ENCODE measurements around the gene BBLN.
"Not testable (repeated sequence)": the region's sequence is repeated elsewhere in the genome, so short reads cannot be mapped to it uniquely, and the experiment has no call there.

The BBLN gene

DNA sequence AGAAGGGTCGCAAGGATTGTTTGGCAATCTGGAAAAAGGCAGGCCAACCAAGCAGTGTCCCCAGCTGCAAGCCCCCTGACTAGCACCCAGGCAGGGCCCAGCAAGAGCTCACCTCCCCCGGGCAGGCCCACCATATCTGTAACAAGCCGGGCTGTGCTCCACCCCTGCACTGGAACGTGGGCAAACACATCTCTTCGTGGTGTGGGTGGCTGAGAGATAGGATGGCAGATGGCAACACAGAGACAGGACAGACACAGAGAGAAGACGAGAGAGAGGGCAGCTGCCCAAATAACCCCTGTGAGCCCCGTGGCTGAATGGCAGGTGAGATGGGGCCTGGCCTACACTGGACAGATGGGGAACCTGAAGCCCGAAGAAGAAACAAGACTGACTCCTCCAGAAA lies 9.4 kb downstream of the BBLN start:
- Histone ChIP-seq H3K9me3 (ENCODE audit: control insufficient read depth, insufficient read depth, low read length) (no peaks in the 10 kb centered on the region), H3K4me1 (ENCODE audit: control insufficient read depth, insufficient read depth, low read length) (no peaks in the 10 kb centered on the region), H3K36me3 (ENCODE audit: control insufficient read depth, insufficient read depth, low read length) (peaks cover 52% of the 10 kb centered on the region), H3K27me3 (ENCODE audit: control insufficient read depth, insufficient read depth, low read length) (no peaks in the 10 kb centered on the region), H3K9ac (ENCODE audit: low read depth, low read length) (no peak overlapping the region), H3K4me3 (ENCODE audit: low read depth, low read length) (no peak overlapping the region), H3K27ac (ENCODE audit: low read depth, low read length) (no peak overlapping the region)

DNA sequence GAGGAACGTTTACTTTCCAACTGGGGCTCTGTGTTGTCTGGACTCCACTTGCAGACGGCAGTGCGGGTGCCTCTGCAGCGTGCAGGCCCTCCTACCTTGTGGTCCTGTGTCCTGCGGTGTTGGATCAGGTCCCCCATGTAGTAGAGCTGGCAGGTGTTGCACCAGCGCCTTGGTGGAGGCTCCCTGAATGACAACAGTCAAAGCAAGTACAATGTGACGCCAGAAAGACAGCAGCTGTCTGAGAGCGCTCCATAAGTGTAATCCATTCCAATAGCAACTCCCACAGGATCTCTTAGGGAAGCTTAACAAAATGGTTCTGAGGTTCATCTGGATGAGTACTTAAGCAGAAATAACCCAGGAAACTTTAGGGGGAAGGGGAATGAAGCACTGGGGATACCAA lies 9.9 kb downstream of the BBLN start:
- Histone ChIP-seq H3K4me1 (ENCODE audit: control insufficient read depth, insufficient read depth, low read length) (no peaks in the 10 kb centered on the region), H3K4me3 (ENCODE audit: low read depth, low read length) (no peak overlapping the region), H3K36me3 (ENCODE audit: control insufficient read depth, insufficient read depth, low read length) (peaks cover 50% of the 10 kb centered on the region), H3K9me3 (ENCODE audit: control insufficient read depth, insufficient read depth, low read length) (no peaks in the 10 kb centered on the region), H3K27me3 (ENCODE audit: control insufficient read depth, insufficient read depth, low read length) (no peaks in the 10 kb centered on the region), H3K9ac (ENCODE audit: low read depth, low read length) (no peak overlapping the region), H3K27ac (ENCODE audit: low read depth, low read length) (no peak overlapping the region)

DNA sequence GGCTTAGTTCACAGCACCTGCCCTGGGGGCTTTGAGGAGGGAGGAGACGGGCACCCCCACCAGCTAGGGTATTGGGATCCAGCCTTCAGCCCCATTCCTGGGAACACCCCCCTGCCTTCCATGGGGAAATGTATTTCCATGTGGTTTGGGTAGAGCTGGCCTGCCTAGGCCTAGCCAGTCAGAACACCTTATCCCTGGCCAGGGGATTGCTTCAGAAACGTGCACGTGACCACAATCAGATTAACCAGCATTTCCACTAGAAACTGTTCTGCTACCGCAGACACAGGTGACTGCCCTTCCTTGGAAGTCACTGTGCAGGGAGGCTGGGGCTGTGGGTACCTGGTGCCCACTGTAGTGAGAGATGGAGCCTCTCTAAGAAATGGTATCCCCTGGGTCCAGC lies 14.0 kb downstream of the BBLN start:
- no peak overlapping the region for H3K9ac ChIP-seq (ENCODE audit: low read depth, low read length)
- H3K27ac ChIP-seq (ENCODE audit: low read depth, low read length) = no peak overlapping the region
- H3K4me1 ChIP-seq (ENCODE audit: control insufficient read depth, insufficient read depth, low read length) = no peaks in the 10 kb centered on the region
- no peak overlapping the region for H3K4me3 ChIP-seq (ENCODE audit: low read depth, low read length)
- H3K36me3 ChIP-seq (ENCODE audit: control insufficient read depth, insufficient read depth, low read length) = peaks cover 60% of the 10 kb centered on the region
- H3K27me3 ChIP-seq (ENCODE audit: control insufficient read depth, insufficient read depth, low read length) = no peaks in the 10 kb centered on the region
- no peaks in the 10 kb centered on the region for H3K9me3 ChIP-seq (ENCODE audit: control insufficient read depth, insufficient read depth, low read length)

DNA sequence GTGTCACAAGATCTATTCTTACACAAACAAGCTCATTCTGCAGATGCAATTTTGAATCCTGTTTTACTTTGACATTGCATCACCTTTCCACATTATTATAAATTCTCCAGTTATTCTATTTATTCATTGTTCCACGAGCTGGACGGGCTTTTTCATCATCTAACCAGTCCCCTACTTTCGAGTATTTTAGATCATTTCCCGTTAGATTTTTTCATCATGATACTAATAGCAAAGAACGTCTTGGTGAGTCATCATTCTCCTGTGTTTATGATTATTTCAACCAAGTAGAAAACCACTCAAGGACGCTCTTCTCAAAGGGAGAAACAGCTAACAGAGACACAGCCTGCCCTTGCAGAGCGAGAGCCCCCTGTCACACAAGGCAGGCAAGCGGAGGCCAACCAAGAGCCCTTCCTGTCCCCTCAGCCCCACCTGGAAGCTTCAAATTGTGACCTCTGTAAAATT lies 15.1 kb downstream of the BBLN start:
- H3K27ac ChIP-seq (ENCODE audit: low read depth, low read length) = no peak overlapping the region
- peaks cover 58% of the 10 kb centered on the region for H3K36me3 ChIP-seq (ENCODE audit: control insufficient read depth, insufficient read depth, low read length)
- no peak overlapping the region for H3K4me3 ChIP-seq (ENCODE audit: low read depth, low read length)

DNA sequence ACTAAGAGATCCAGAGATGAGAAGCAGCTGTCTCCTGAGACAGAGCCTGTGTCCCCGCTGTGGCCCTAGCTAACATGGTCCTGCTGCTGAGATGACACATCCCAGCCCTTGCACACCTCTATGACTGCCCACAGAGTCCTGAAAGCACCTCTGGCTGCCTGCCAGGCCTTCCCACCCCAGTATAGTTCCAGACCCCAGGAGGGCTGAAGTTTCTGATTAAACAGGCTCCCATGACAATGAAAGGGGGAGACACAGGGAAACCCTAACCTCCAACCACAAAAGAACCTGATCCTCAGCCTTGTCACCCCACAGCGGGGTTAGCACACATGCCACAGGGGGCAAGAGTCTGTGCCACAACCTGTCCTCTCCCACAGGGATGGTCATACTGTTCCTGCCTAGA lies 15.7 kb downstream of the BBLN start:
- Histone ChIP-seq H3K27ac (ENCODE audit: low read depth, low read length) (no peak overlapping the region), H3K36me3 (ENCODE audit: control insufficient read depth, insufficient read depth, low read length) (peaks cover 62% of the 10 kb centered on the region), H3K9ac (ENCODE audit: low read depth, low read length) (no peak overlapping the region)

More for the DNA sequence above, 15.1 kb downstream of the BBLN start:
- Histone ChIP-seq H3K9me3 (ENCODE audit: control insufficient read depth, insufficient read depth, low read length) (no peaks in the 10 kb centered on the region), H3K27me3 (ENCODE audit: control insufficient read depth, insufficient read depth, low read length) (no peaks in the 10 kb centered on the region), H3K9ac (ENCODE audit: low read depth, low read length) (no peak overlapping the region), H3K4me1 (ENCODE audit: control insufficient read depth, insufficient read depth, low read length) (no peaks in the 10 kb centered on the region)

DNA sequence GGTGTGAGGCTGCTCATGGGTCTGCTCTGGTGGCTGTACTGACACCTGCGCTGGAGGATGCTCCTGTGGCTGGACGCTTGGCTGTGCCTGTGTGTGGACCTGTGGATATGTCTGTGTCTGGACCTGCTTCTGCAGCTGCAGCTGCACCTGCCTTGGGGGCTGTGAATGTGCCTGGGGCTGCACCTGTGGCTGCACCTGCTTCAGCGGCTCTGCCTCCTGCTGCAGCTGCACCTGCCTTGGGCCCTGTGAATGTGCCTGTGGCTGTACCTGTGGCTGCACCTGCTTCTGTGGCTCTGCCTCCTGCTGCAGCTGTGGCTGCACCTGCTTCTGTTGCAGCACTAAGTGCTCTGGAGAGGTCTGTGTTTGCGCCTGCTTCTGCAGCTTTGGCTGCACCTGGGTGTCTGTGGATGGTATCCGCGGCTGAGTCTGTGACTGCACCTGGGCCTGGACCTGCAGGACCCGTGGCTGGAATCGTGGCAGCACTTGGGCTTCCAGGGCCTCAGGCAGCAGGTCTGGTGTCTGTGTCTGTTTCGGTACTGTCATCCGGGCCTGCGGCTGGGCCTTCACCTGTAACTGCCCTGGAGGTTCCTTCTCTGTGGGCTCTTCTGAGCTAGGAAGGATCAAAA lies 18.9 kb downstream of the BBLN start:
- H3K27ac ChIP-seq (ENCODE audit: low read depth, low read length) = no peak overlapping the region
- H3K4me3 ChIP-seq (ENCODE audit: low read depth, low read length) = no peak overlapping the region
- H3K36me3 ChIP-seq (ENCODE audit: control insufficient read depth, insufficient read depth, low read length) = peaks cover 76% of the 10 kb centered on the region
- no peaks in the 10 kb centered on the region for H3K9me3 ChIP-seq (ENCODE audit: control insufficient read depth, insufficient read depth, low read length)
- no peaks in the 10 kb centered on the region for H3K4me1 ChIP-seq (ENCODE audit: control insufficient read depth, insufficient read depth, low read length)
- H3K9ac ChIP-seq (ENCODE audit: low read depth, low read length) = no peak overlapping the region
- no peaks in the 10 kb centered on the region for H3K27me3 ChIP-seq (ENCODE audit: control insufficient read depth, insufficient read depth, low read length)

More for the DNA sequence above, 15.7 kb downstream of the BBLN start:
- Histone ChIP-seq H3K27me3 (ENCODE audit: control insufficient read depth, insufficient read depth, low read length) (no peaks in the 10 kb centered on the region), H3K4me3 (ENCODE audit: low read depth, low read length) (no peak overlapping the region), H3K9me3 (ENCODE audit: control insufficient read depth, insufficient read depth, low read length) (no peaks in the 10 kb centered on the region), H3K4me1 (ENCODE audit: control insufficient read depth, insufficient read depth, low read length) (no peaks in the 10 kb centered on the region)

DNA sequence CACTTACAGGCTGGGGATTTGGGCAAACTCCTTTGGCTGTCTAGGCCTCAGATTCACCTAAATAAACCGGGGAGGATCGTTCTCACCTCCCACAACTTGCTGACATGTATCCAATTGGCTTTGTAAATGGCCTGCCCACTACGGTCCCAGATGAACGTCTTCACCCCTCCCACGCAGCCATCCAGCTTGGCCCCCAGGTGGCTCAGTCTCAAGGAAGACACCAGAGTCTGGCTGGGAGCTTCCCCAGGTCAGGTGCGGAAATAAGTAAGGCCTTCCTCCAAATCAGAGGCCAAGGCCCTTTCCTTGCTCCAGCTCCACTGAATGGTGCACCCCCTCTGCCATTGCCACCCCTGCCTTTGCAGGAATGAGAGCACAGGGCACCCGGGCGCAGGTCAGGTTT lies 19.9 kb downstream of the BBLN start:
- peaks cover 68% of the 10 kb centered on the region for H3K36me3 ChIP-seq (ENCODE audit: control insufficient read depth, insufficient read depth, low read length)
- no peak overlapping the region for H3K27ac ChIP-seq (ENCODE audit: low read depth, low read length)
- H3K9ac ChIP-seq (ENCODE audit: low read depth, low read length) = no peak overlapping the region
- H3K4me1 ChIP-seq (ENCODE audit: control insufficient read depth, insufficient read depth, low read length) = no peaks in the 10 kb centered on the region
- no peaks in the 10 kb centered on the region for H3K9me3 ChIP-seq (ENCODE audit: control insufficient read depth, insufficient read depth, low read length)
- no peak overlapping the region for H3K4me3 ChIP-seq (ENCODE audit: low read depth, low read length)
- no peaks in the 10 kb centered on the region for H3K27me3 ChIP-seq (ENCODE audit: control insufficient read depth, insufficient read depth, low read length)

DNA sequence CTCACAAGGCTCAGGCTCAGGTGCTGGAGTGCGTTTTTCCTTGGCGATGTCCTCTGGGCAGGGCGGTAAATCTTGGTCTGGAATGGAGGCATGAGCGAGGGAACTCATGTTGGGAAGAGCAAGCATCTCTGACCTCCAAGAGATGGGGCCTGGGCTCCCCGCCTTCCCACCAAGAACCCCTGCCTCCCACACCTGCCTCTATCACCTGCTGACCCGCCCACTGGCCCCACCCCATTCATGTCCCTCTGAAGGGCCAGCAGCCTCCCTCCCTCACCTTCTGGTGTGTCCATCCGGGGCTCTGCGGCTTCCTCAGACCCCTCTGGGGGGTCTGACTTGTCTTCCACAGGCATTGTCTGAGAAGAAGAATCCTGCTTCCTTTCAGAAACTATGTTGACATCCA lies 20.4 kb downstream of the BBLN start:
- no peaks in the 10 kb centered on the region for H3K4me1 ChIP-seq (ENCODE audit: control insufficient read depth, insufficient read depth, low read length)

DNA sequence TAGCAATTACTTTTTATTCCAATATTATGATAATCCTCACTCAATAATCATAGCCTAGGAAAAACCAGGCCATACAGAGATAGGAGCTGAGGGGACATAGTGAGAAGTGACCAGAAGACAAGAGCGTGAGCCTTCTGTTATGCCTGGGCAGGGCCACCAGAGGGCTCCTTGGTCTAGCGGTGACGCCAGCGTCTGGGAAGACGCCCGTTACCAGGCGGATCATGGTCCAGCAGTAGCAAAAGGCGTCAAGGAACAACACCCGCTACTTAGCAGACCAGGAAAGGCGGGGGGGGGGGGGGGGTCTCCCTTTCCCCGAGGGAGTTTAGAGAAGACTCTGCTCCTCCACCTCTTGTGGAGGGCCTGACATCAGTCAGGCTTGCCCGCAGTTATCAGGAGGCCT lies 21.4 kb downstream of the BBLN start:
- H3K9ac ChIP-seq (ENCODE audit: low read depth, low read length); H3K27ac ChIP-seq (ENCODE audit: low read depth, low read length); H3K4me3 ChIP-seq (ENCODE audit: low read depth, low read length); H3K27me3 ChIP-seq (ENCODE audit: control insufficient read depth, insufficient read depth, low read length); H3K4me1 ChIP-seq (ENCODE audit: control insufficient read depth, insufficient read depth, low read length); H3K9me3 ChIP-seq (ENCODE audit: control insufficient read depth, insufficient read depth, low read length): not testable (repeated sequence)
- peaks cover 66% of the 10 kb centered on the region for H3K36me3 ChIP-seq (ENCODE audit: control insufficient read depth, insufficient read depth, low read length)

More for the DNA sequence above, 20.4 kb downstream of the BBLN start:
- Histone ChIP-seq H3K9ac (ENCODE audit: low read depth, low read length) (no peak overlapping the region), H3K9me3 (ENCODE audit: control insufficient read depth, insufficient read depth, low read length) (no peaks in the 10 kb centered on the region), H3K27me3 (ENCODE audit: control insufficient read depth, insufficient read depth, low read length) (no peaks in the 10 kb centered on the region), H3K27ac (ENCODE audit: low read depth, low read length) (no peak overlapping the region), H3K4me3 (ENCODE audit: low read depth, low read length) (no peak overlapping the region), H3K36me3 (ENCODE audit: control insufficient read depth, insufficient read depth, low read length) (peaks cover 68% of the 10 kb centered on the region)

DNA sequence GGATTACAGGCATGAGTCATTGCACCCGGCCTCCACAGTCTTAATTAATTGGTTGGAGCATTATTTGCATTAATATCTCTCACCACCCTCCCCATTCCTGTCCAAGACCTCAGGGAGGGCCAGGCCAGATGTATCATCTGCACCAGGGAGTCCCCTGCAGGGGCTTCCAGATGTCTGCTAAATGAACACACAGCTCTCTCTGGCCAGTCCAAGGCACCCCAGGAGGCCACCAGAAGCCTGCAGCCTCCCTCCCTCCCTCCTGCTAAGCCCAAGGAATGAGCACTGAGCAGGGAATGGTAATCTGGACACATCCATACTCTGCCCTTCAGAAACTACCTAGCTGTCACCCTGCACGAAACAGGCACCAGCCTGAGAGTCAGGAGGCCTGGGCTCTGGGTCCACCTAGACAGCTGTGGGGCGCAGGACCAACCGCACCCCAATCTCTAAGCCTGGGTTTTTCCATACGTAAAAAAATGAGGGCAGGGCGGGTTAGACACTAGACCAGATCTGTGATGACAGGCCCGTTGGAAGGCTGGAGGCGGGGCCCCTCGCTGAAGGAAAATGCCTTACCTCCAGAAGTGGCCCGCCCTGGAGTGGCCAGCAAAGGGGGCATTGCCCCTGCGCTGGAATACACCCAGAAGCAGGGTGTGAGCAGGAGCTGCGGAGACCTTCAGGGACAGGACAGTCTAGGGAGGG lies 23.0 kb downstream of the BBLN start:
- Histone ChIP-seq H3K36me3 (ENCODE audit: control insufficient read depth, insufficient read depth, low read length) (peaks cover 60% of the 10 kb centered on the region), H3K9ac (ENCODE audit: low read depth, low read length) (no peak overlapping the region), H3K27me3 (ENCODE audit: control insufficient read depth, insufficient read depth, low read length) (no peaks in the 10 kb centered on the region), H3K4me3 (ENCODE audit: low read depth, low read length) (no peak overlapping the region), H3K9me3 (ENCODE audit: control insufficient read depth, insufficient read depth, low read length) (no peaks in the 10 kb centered on the region), H3K27ac (ENCODE audit: low read depth, low read length) (no peak overlapping the region), H3K4me1 (ENCODE audit: control insufficient read depth, insufficient read depth, low read length) (no peaks in the 10 kb centered on the region)
